NB4 (cell line): ENCODE data around the gene ARHGAP35.
"Not testable (repeated sequence)": the region's sequence is repeated elsewhere in the genome, so short reads cannot be mapped to it uniquely, and the experiment has no call there.

Experiments
- DNase-seq: peaks from one replicate; pipeline ENCODE4 v3.0.0; 2010; ENCODE audit warnings: low read depth
- H3K4me3 ChIP-seq: one replicate; pipeline ENCODE4 v1.5.1; 2011; ENCODE audit warnings: mild to moderate bottlenecking, low read depth, low read length, moderate library complexity
- CTCF ChIP-seq: IDR thresholded peaks from one replicate; pipeline ENCODE4 v1.5.1; 2012; ENCODE audit warnings: low read depth, low read length
- MYC ChIP-seq: IDR thresholded peaks from 2 replicates; pipeline ENCODE4 v1.6.1; 2011; ENCODE audit warnings: low read depth, low read length
- POLR2A ChIP-seq: IDR thresholded peaks from 2 replicates; pipeline ENCODE4 v1.6.1; 2011; ENCODE audit warnings: mild to moderate bottlenecking; ENCODE audit not compliant: insufficient read length; ENCODE audit errors: extremely low read depth
- TF ChIP-seq, protein P1 (sequence below): IDR thresholded peaks from 2 replicates; pipeline ENCODE4 v1.6.1; 2011; ENCODE audit warnings: low read depth, low read length

ARHGAP35 gene

DNA sequence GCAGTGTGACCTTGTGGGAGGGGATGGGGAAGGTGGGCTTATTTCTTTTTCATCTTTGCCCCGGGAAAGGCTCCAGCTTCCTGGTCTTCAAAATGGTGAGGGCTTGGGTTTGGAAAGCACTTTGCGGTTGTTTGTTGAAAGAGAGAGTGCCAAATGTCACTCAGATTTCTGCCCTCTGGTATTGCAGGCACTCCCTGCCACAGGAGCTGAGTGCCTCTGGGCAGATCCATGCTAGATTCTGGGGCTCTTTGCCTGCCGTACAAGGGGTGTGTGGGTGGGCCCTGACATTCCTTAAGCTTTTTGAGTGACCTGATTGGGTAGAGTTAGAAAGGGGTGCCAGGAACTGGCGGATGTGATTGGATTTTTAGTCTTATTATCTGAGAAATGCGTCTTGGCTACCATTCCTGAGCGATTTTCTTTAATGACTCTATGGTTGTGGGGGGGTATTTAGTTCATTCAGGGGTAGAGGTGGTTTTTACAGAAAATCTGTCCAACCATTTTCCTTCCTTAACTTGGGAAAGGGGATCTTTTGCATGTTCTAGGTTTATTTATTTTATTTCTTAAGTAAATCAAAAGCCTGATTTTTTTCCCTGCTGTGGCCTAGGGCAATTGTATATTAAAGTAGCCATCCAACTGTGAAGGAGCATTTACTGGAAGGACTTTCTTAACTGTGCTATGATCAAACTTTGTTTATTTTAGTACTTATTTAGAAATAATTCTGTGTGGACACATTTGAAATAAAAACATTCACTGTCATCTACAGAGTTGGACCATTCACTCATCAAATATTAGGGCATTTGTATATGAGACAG is 3.2 kb downstream of the ARHGAP35 start:
- DNase-seq: no peak
- peak overlapping the region; percentile 84 for H3K4me3 ChIP-seq
- TF ChIP-seq, protein P1, sequence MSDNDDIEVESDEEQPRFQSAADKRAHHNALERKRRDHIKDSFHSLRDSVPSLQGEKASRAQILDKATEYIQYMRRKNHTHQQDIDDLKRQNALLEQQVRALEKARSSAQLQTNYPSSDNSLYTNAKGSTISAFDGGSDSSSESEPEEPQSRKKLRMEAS: no peak
- TF ChIP-seq CTCF (no peak), POLR2A (no peak), MYC (no peak)

GRCh38 chr19:46866407-46867136 is 5.8 kb downstream of the ARHGAP35 start:
- TF ChIP-seq MYC (no peak), POLR2A (no peak), CTCF (no peak)
- TF ChIP-seq, protein P1: no peak
- DNase-seq: no peak
- no peak overlapping the region for H3K4me3 ChIP-seq

- DNase-seq: no peak
- no peak overlapping the region for H3K4me3 ChIP-seq
- TF ChIP-seq MYC (no peak), CTCF (no peak), POLR2A (no peak)
- TF ChIP-seq, protein P1: no peak
Observed at GRCh38 chr19:46867170-46867569, 6.4 kb downstream of the ARHGAP35 start.

DNA sequence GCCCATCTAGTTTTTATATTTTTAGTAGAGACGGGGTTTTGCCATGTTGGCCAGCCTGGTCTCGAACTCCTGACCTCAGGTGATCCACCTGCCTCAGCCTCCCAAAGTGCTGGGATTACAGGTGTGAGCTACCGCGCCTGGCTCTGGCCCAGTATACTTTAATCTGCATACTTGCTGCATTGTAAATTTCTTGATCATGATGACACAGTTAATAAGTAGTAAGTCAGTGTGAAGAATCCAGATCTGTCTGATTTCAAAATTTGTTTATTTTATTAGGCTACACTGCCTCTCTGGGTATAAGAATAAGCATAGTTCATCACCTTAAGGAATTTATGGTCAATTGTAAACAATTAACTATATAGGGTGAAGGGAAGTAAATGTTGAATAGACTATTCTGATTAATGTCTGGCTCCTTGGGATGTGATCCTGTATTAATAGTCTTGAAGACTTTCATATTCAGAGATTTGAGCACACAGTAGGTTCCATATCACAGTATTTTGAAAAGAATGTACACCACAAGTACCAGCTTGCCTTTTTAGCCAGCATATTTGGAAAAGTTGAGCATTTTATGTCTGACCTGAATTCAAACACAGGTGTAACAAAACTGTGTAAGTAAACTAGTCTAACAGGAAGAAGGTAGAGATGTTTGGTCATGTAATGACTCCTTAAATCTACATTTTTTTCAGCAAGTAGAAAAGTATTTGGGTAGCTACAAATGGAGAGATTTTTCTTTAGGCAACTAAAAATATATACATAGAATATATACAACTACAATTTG is 7.4 kb downstream of the ARHGAP35 start:
- no peak for TF ChIP-seq MYC
- no peak for TF ChIP-seq CTCF
- TF ChIP-seq, protein P1: no peak
- no peak for TF ChIP-seq POLR2A
- H3K4me3 ChIP-seq: no peak overlapping the region
- DNase-seq: no peak

GRCh38 chr19:46871173-46871572 is 10.4 kb downstream of the ARHGAP35 start:
- not testable (repeated sequence) for H3K4me3 ChIP-seq, DNase-seq

- no peak for DNase-seq
- TF ChIP-seq MYC: no peak
- TF ChIP-seq POLR2A: no peak
- TF ChIP-seq, protein P1: no peak
- TF ChIP-seq CTCF: no peak
- no peak overlapping the region for H3K4me3 ChIP-seq
Observed at GRCh38 chr19:46872967-46873366, 12.2 kb downstream of the ARHGAP35 start.
